HG03469 (cell line): Measurements from ENCODE around the gene JPT2.

Experiments used
- ATAC-seq: cut with Tn5 transposase; IDR thresholded peaks from one replicate; pipeline ENCODE4 v1.9.1; 2021; ENCODE audit warnings: mild to moderate bottlenecking, moderate library complexity, moderate number of reproducible peaks; ENCODE audit not compliant: unreplicated experiment

Gene JPT2

DNA sequence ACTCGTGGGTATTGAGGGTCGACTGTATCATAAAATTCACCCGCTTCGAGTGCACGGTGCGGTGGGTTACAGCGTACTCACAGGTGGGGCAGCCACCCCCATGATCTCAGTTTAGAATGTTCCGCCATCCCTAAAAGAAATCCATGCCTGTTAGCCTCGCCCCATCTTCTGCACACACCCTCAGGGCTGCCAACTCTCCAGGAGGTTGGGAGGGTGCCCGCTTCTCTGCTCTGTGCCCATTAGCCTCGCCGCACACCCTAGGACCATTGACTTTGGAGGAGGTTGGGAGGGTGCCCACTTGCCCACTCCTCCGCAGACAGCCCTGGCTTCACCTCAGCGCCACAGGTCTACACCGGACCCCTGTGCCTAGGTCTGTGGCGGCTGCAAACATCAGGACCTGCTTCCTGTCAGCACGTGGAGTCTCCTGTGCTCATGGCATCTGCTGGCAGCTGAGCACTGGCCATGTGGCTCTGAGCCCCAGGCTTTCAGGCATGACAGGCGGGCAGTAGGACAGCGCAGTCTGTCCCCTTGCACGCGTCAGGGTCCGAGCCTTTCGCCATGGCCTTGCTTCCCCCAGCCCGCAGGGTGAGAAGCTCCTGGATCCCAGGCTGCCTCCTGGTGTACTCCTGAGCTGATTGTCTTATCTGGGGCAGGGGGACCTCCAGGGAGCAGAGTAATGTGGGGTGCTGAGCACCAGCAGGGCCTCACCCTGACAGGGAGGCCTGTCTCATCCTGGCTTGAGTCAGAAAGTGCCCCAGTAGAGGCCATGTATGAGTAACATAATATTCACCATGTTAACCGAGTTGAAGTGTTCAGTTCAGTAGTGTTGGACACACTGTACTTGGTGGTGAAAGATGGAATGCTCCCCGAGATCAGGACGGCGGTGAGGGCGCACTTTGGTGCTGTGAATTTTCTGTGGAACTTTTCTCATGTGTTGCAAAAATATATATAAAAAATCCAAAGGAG, 71.4 kb downstream of the JPT2 start:
- no peak for ATAC-seq
